Effector memory CD4-positive, alpha-beta T cell (primary cell): Measurements from ENCODE around the gene C1QB.

Source experiments
- DNase-seq, 3 donors: peaks; one replicate each; pipeline ENCODE4 v3.0.0-alpha.2; 2020
- H3K27ac ChIP-seq: 2 replicates; pipeline ENCODE4 v1.7.0; 2013; ENCODE audit warnings: mild to moderate bottlenecking, low read length, moderate library complexity; ENCODE audit not compliant: insufficient read depth, poor library complexity, severe bottlenecking
- H3K27me3 ChIP-seq: replicated peaks from 2 replicates; pipeline ENCODE4 v1.7.0; 2013; ENCODE audit warnings: mild to moderate bottlenecking, low read length; ENCODE audit not compliant: insufficient read depth, control insufficient read depth, poor library complexity, severe bottlenecking
- H3K36me3 ChIP-seq: 2 replicates; pipeline ENCODE4 v1.7.0; 2013; ENCODE audit warnings: mild to moderate bottlenecking, low read length, moderate library complexity; ENCODE audit not compliant: control insufficient read depth, insufficient read depth
- H3K4me1 ChIP-seq: 2 replicates; pipeline ENCODE4 v1.7.0; 2013; ENCODE audit warnings: low read length, mild to moderate bottlenecking; ENCODE audit not compliant: control insufficient read depth, insufficient read depth, poor library complexity, severe bottlenecking
- H3K4me3 ChIP-seq: 2 replicates; pipeline ENCODE4 v1.7.0; 2013; ENCODE audit warnings: low read length, low read depth, mild to moderate bottlenecking; ENCODE audit not compliant: insufficient read depth, poor library complexity, severe bottlenecking
- H3K9me3 ChIP-seq: 2 replicates; pipeline ENCODE4 v1.7.0; 2013; ENCODE audit warnings: mild to moderate bottlenecking, low read length, moderate library complexity; ENCODE audit not compliant: control insufficient read depth

The C1QB gene

GRCh38 chr1:22633697-22634463 lies 19.2 kb upstream of the C1QB start:
- H3K4me1 ChIP-seq = no peaks in the 10 kb centered on the region
- no peak overlapping the region for H3K27ac ChIP-seq
- H3K27me3 ChIP-seq = no peaks in the 10 kb centered on the region
- H3K4me3 ChIP-seq = no peak overlapping the region
- no peak for DNase-seq
- H3K36me3 ChIP-seq = no peaks in the 10 kb centered on the region
- no peaks in the 10 kb centered on the region for H3K9me3 ChIP-seq

- H3K36me3 ChIP-seq = no peaks in the 10 kb centered on the region
- no peaks in the 10 kb centered on the region for H3K27me3 ChIP-seq
Measured at GRCh38 chr1:22635436-22635835, 17.6 kb upstream of the C1QB start.

GRCh38 chr1:22636353-22636752 lies 16.7 kb upstream of the C1QB start, which contains the start of gene C1QA:
Gene C1QA, plus strand, starts transcription at chr1:22636628. Its CDS starts 989 bp downstream, at chr1:22637617.
- peaks cover 4% of the 10 kb centered on the region for H3K27me3 ChIP-seq
- no peaks in the 10 kb centered on the region for H3K4me1 ChIP-seq
- H3K36me3 ChIP-seq = no peaks in the 10 kb centered on the region
- no peak within 1 kb of the TSS for H3K4me3 ChIP-seq
- H3K27ac ChIP-seq = no peak within 1 kb of the TSS
- H3K9me3 ChIP-seq = no peaks in the 10 kb centered on the region
- no peak for DNase-seq

More at GRCh38 chr1:22635436-22635835, 17.6 kb upstream of the C1QB start:
- DNase-seq = no peak
- H3K27ac ChIP-seq = no peak overlapping the region
- no peak overlapping the region for H3K4me3 ChIP-seq
- no peaks in the 10 kb centered on the region for H3K4me1 ChIP-seq
- no peaks in the 10 kb centered on the region for H3K9me3 ChIP-seq

- Histone ChIP-seq H3K4me3 (no peak overlapping the region), H3K4me1 (no peaks in the 10 kb centered on the region), H3K36me3 (no peaks in the 10 kb centered on the region), H3K27me3 (peaks cover 6% of the 10 kb centered on the region), H3K27ac (no peak overlapping the region), H3K9me3 (no peaks in the 10 kb centered on the region)
- no peak for DNase-seq
Measured at GRCh38 chr1:22636927-22637326, 16.1 kb upstream of the C1QB start.

GRCh38 chr1:22637907-22638445 lies 15.1 kb upstream of the C1QB start:
- Histone ChIP-seq H3K9me3 (no peaks in the 10 kb centered on the region), H3K4me3 (no peak overlapping the region), H3K36me3 (no peaks in the 10 kb centered on the region), H3K4me1 (no peaks in the 10 kb centered on the region), H3K27me3 (peaks cover 6% of the 10 kb centered on the region), H3K27ac (no peak overlapping the region)
- DNase-seq = no peak

- DNase-seq = no peak
- Histone ChIP-seq H3K4me1 (no peaks in the 10 kb centered on the region), H3K4me3 (no peak overlapping the region), H3K36me3 (no peaks in the 10 kb centered on the region), H3K27me3 (peaks cover 6% of the 10 kb centered on the region), H3K9me3 (no peaks in the 10 kb centered on the region), H3K27ac (no peak overlapping the region)
Measured at GRCh38 chr1:22638476-22639234, 14.4 kb upstream of the C1QB start.

GRCh38 chr1:22639286-22639685 lies 13.8 kb upstream of the C1QB start:
- Histone ChIP-seq H3K9me3 (no peaks in the 10 kb centered on the region), H3K36me3 (no peaks in the 10 kb centered on the region), H3K4me3 (no peak overlapping the region), H3K27me3 (peaks cover 6% of the 10 kb centered on the region), H3K4me1 (no peaks in the 10 kb centered on the region), H3K27ac (no peak overlapping the region)
- no peak for DNase-seq

- Histone ChIP-seq H3K27me3 (peaks cover 6% of the 10 kb centered on the region), H3K4me1 (no peaks in the 10 kb centered on the region), H3K4me3 (no peak overlapping the region), H3K27ac (no peak overlapping the region), H3K36me3 (no peaks in the 10 kb centered on the region), H3K9me3 (no peaks in the 10 kb centered on the region)
- no peak for DNase-seq
Measured at GRCh38 chr1:22641247-22641646, 11.8 kb upstream of the C1QB start.

- Histone ChIP-seq H3K27me3 (peaks cover 6% of the 10 kb centered on the region), H3K27ac (no peak overlapping the region), H3K4me3 (no peak overlapping the region), H3K4me1 (no peaks in the 10 kb centered on the region), H3K36me3 (no peaks in the 10 kb centered on the region), H3K9me3 (no peaks in the 10 kb centered on the region)
- peak; percentile 18 to 40 (median 28) for DNase-seq
Measured at GRCh38 chr1:22641906-22642636, 11.0 kb upstream of the C1QB start.
